HG03575 (cell line): Measurements from ENCODE around the gene DNAJC5.
"Not testable (repeated sequence)": the region's sequence is repeated elsewhere in the genome, so short reads cannot be mapped to it uniquely, and the experiment has no call there.

Experiments
- ATAC-seq: cut with Tn5 transposase; IDR thresholded peaks from one replicate; pipeline ENCODE4 v1.9.1; 2021; ENCODE audit not compliant: unreplicated experiment, insufficient number of reproducible peaks, low FRiP score; ENCODE audit errors: extremely low read depth

DNAJC5 gene, protein sequence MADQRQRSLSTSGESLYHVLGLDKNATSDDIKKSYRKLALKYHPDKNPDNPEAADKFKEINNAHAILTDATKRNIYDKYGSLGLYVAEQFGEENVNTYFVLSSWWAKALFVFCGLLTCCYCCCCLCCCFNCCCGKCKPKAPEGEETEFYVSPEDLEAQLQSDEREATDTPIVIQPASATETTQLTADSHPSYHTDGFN

DNA sequence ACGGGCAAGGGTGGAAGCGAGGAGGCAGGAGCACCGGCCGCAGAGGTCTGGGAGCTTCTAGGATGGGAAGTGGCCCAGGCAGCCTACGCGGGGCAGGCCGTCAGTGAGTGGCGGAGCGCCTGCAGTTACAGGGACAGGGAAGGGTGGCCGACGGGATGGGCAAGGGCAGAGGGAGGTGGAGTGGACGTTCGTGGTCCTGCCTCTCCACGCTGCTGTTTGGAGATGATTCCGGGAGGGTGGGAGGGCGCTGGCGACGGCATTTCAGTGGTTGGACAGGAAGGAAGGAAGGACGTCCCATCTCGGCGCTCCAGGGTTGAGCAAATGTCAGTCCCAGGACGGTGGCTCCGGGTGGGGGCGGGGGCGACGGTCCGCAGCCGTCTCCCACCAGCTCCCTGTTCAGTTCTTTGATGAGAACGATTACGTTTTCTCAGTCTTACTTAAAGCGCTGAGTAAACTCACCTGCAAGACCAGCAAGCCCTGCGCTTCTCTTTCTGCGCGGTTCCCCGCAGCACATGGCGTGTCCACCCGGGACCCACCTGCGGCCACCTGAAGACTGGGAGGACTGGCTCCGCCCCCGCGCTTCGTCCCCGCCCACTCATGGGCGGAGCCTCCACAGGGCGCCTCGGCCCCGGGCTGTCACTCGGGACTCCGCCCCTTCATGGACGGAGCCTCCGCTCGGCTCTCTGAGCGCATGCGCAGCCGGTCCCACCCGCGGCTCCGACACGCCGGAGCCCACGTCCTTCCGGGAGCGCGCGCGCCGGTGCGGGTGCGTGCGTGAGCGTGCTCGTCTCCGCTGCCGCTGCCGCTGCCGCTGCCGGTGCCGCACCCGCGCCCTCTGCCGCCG lies at the start of gene DNAJC5:
Gene DNAJC5 (plus strand): TSS at position 769 of the 844 bp plus-strand sequence. CDS start 33,220 bp downstream, outside the sequence.
- ATAC-seq: no peak

- ATAC-seq: no peak
Observed at GRCh38 chr20:63846128-63846771, 48.7 kb upstream of the DNAJC5 start.

DNA sequence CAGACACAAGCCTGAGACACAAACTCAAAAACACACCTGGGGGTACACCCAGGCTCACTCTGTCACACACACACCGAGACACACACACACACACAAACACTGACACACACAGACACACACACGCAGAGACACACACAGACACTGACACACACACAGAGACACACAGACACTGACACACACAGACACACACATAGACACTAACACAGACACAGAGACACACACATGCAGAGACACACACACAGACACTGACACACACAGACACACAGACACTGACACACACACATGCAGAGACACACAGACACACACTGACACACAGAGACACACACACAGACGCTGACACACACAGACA lies 48.1 kb upstream of the DNAJC5 start:
- no peak for ATAC-seq

- ATAC-seq: no peak
Observed at GRCh38 chr20:63847237-63848002, 47.5 kb upstream of the DNAJC5 start.

DNA sequence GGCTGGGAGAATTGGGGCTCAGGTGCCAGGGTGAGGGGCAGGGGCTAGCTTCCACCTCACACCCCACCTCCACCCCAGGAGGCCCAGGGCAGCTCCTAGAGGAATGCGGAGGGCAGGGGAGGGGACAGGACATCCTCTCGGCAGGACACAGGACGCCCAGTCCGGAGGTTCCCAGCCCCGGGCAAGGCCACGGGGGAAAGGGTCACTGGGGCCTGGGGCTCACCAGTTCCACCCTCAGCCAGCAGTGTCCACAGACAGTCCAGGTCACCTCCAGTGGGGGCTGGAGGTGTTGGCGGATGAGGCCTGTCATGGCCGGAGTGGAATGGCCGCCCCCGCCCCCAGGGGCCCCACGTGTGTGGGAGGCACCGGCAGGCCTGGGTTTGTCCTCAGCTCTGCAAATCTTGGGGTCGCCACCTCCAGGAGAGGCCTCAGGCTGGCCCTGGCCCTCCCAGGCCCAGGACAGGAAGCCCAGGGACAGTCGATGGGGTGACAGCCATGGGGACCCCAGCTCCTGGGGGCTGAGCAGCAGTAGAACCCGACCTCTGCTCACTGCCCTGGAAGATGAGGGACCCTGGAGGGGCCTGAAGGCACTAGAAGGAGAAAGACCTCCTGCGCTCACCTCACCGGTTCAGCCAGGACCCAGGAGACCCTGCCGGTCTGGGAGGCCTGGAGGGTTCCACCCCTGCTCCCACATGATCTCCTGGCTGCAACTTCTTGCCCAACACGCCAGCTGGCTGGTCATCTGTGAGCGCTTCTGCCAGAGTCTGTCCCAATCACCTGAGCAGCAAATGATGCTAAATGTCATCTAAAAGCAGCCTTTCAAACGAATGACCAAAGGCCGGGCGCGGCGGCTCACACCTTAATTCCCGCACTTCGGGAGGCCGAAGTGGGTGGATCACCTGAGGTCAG lies 46.7 kb upstream of the DNAJC5 start:
- no peak for ATAC-seq

DNA sequence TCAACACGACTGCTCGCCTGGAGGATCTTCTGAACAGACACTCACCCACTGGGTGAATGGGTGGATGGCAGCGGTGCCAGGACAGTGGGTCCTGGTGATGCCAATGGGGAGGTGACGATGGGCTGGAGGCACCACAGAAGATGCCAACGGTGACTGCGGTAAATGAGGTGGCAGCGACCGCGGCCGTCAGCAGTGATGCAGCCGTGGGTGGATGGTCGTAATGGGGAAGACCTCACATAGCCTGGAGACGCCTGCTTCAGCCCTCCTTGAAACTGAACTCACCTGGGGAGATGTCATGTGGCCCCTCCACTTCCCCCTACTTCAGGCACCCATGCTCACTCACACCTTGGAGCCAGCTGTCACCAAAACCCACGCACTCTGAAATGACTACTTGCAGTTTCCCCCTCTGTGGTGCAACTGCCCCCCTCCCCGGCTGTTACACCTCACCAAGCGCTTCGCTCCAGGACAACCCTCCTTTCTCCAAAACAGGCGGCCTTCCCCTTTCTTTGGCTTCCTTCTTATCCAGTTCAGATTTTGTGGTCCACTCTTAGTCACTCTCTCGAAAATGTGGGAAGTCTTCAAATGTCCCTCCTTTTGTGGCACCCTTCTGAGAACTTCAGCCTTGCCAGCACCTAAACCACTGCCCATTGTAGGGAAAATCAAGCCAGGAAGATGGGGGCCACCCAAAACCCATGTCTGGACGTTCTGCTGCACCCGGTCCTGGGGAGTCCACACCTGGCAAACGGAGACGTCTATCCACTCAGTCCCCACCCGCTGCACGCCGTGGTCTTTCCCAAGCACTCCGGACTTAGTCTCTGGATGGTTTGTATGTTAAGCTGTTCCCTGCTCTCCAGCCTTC lies 44.0 kb upstream of the DNAJC5 start:
- no peak for ATAC-seq

- not testable (repeated sequence) for ATAC-seq
Observed at GRCh38 chr20:63851548-63851943, 43.4 kb upstream of the DNAJC5 start.

GRCh38 chr20:63853733-63854068 lies 41.2 kb upstream of the DNAJC5 start:
- not testable (repeated sequence) for ATAC-seq

DNA sequence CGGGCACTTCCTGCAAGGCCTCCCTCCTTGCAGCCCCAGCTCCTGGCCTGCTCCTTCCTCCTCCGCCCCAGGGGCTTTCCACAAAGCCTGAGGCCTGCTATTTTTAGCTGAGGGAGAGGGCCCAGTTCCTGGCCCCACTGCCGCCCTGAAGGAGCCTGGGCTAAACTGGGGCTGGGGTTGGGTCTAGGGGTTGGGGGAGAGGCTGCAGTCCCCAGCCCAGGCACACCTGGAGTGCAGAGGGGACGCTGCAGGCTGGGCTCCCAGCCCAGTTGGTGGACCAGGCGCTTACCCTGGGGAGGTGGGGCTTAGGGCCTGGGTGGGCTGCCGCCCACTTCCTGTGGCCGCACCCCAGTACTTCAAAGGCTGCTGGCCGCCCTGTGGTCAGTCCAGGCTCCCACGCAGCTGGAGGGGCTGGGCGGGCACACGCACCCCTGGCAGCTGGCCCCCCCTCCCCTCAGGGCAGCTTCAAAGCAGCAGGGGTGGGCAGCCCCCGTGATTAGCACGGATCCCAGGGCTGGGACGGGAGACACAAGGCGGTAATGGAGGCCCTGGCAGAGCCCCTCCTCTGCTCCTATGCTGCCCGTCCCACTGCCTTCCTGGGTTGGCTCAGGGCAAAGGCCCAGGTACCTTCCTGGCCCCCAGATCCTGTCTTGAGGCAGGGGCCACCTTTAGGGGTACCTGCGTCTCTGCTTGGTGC lies 40.7 kb upstream of the DNAJC5 start:
- no peak for ATAC-seq

DNA sequence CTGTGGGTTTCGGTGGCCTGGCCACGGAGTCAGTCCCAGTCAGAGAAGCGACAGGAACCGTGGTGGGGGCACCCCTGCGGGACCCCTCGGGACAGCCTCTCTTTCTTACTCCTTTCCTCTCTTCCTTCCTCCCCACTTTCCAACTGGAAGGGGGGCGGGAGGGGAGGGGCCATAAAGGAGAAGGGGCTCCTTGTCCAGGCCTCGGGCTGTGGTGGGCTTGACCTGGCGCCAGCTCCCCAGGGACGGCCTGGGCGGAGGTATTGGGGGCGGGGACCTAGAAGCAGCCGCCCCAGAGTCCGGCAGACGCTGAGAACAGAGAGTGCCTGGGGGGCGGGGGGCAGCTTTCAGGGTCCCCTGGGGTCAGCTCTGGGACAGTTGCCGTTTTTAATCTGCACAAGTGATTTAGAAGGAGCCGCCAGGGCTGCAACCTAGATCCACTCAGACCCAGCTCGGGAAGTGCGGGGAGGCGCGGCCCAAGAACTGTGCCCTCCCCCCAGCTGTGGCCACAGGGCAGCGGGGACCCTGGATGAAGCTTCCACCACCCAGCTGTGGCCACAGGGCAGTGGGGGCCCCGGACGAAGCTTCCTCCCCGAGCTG lies 40.1 kb upstream of the DNAJC5 start:
- ATAC-seq: no peak

GRCh38 chr20:63855363-63856097 lies 39.4 kb upstream of the DNAJC5 start:
- ATAC-seq: no peak

DNA sequence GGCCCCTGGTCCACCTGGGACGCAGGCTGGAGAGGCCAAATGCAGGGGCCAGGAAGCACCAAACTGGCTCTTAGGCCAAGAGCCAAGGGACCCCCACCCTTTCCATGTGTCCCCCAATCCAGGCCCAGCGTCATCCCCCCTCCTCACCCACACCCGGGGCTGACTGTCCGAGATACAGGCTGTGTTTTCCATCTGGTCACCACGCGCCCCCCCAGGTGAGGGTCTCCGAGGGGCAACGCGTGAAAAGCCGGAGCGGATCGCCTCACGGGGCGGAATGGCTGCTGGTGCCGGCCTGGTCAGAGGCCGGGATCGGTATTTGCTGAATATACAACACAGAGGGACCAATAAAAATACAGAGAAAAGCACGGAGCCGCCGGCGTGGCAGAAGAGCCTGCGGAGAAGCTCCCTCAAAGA lies 38.8 kb upstream of the DNAJC5 start:
- no peak for ATAC-seq

- ATAC-seq: no peak
Observed at GRCh38 chr20:63857764-63858392, 37.0 kb upstream of the DNAJC5 start.

GRCh38 chr20:63858393-63859165 lies 36.3 kb upstream of the DNAJC5 start:
- ATAC-seq: no peak

GRCh38 chr20:63859166-63859699 lies 35.7 kb upstream of the DNAJC5 start:
- ATAC-seq: no peak
